SKM-1 (cell line): ENCODE measurements around the gene RAB6C.
"Not testable (repeated sequence)": the region's sequence is repeated elsewhere in the genome, so short reads cannot be mapped to it uniquely, and the experiment has no call there.

Experiments used
- DNase-seq: peaks from one replicate; lab custom pipeline; 2025; ENCODE audit not compliant: unreplicated experiment; lab: John Stamatoyannopoulos, UW

RAB6C gene

GRCh38 chr2:129993151-129993550 is 13.7 kb downstream of the RAB6C start:
- DNase-seq = not testable (repeated sequence)

- not testable (repeated sequence) for DNase-seq
These were observed 17.3 kb downstream of the RAB6C start for GRCh38 chr2:129996657-129997237.

GRCh38 chr2:129998771-129999170 is 19.3 kb downstream of the RAB6C start:
- not testable (repeated sequence) for DNase-seq

GRCh38 chr2:130005862-130006261 is 26.4 kb downstream of the RAB6C start:
- DNase-seq = not testable (repeated sequence)

GRCh38 chr2:130016701-130017100 is 37.2 kb downstream of the RAB6C start:
- not testable (repeated sequence) for DNase-seq

GRCh38 chr2:130019402-130019801 is 39.9 kb downstream of the RAB6C start:
- DNase-seq = no peak

- DNase-seq = not testable (repeated sequence)
These were observed 40.6 kb downstream of the RAB6C start for GRCh38 chr2:130020069-130020468.

GRCh38 chr2:130025931-130026330 is 46.5 kb downstream of the RAB6C start:
- DNase-seq = not testable (repeated sequence)
